MG63 (cell line): Measurements from ENCODE around the gene BNC2. TPM values are rescaled to one million over a fixed set of nuclear protein-coding genes. Genes with fewer than 3 reads are reported as not detected.

Experiments used
- DNase-seq: peaks from one replicate; pipeline ENCODE4 v3.0.0-alpha.2; 2020
- H3K27me3 ChIP-seq: fragments of 250-450 bp; sonication (Bioruptor Pico); 2 replicates; pipeline ENCODE4 v1.5.1; 2020; ENCODE audit warnings: mild to moderate bottlenecking, moderate library complexity
- H3K36me3 ChIP-seq: fragments of 250-450 bp; sonication (Bioruptor Pico); 2 replicates; pipeline ENCODE4 v1.5.1; 2020; ENCODE audit warnings: mild to moderate bottlenecking, moderate library complexity
- H3K4me3 ChIP-seq: fragments of 250-450 bp; sonication (Bioruptor Pico); 2 replicates; pipeline ENCODE4 v1.5.1; 2020; ENCODE audit warnings: mild to moderate bottlenecking, moderate library complexity
- H3K9me3 ChIP-seq: fragments of 250-450 bp; sonication (Bioruptor Pico); 2 replicates; pipeline ENCODE4 v1.5.1; 2020; ENCODE audit warnings: mild to moderate bottlenecking, moderate library complexity
- total RNA-seq: library from RNA; depleted of rRNA; stranded (reverse); fragments of >200 nt; shearing (Covaris generic); gene quantifications from 2 replicates; pipeline ENCODE4 v1.2.3, GENCODE V29; 2014; ENCODE audit warnings: low replicate concordance

Gene BNC2
- total RNA-seq, 1 experiment from 2014 or later = 38.8 TPM

GRCh38 chr9:16626577-16627130 is 243.8 kb downstream of the BNC2 start:
- peak; percentile 75 for DNase-seq
- no peaks in the 10 kb centered on the region for H3K36me3 ChIP-seq
- H3K4me3 ChIP-seq = no peak overlapping the region
- H3K27me3 ChIP-seq = no peaks in the 10 kb centered on the region
- no peaks in the 10 kb centered on the region for H3K9me3 ChIP-seq

DNA sequence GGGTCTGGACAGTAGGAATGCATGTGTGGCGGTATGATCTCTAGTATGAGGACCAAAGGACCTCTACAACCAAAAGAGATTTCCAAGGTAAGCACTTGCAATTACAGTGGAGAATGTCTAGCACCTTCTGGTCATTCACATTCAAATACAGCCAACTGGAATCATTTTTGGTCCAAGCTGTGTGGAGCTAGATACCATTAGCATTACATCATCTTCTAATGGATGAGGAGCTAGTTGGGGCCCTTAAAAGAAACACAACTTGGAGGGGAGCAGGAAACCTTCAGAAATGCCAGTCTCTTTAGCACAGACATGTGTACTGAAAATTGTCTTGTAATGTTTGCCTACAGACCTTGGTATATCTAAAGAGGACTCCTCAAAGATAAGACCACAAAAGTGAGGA is 244.7 kb downstream of the BNC2 start:
- no peaks in the 10 kb centered on the region for H3K9me3 ChIP-seq
- H3K27me3 ChIP-seq = no peaks in the 10 kb centered on the region
- H3K36me3 ChIP-seq = no peaks in the 10 kb centered on the region; the same call in 1 of the 2 replicates
- no peak for DNase-seq
- no peak overlapping the region for H3K4me3 ChIP-seq

- no peaks in the 10 kb centered on the region for H3K27me3 ChIP-seq
- H3K9me3 ChIP-seq = no peaks in the 10 kb centered on the region
- no peak for DNase-seq
- no peaks in the 10 kb centered on the region; the same call in 1 of the 2 replicates for H3K36me3 ChIP-seq
- no peak overlapping the region for H3K4me3 ChIP-seq
Measured at GRCh38 chr9:16625161-16625631, 245.3 kb downstream of the BNC2 start.

GRCh38 chr9:16624744-16625117 is 245.7 kb downstream of the BNC2 start:
- no peak for DNase-seq
- no peak overlapping the region for H3K4me3 ChIP-seq
- H3K9me3 ChIP-seq = no peaks in the 10 kb centered on the region
- no peaks in the 10 kb centered on the region for H3K27me3 ChIP-seq
- H3K36me3 ChIP-seq = no peaks in the 10 kb centered on the region; the same call in 1 of the 2 replicates

GRCh38 chr9:16623989-16624743 is 246.3 kb downstream of the BNC2 start:
- no peak for DNase-seq
- no peaks in the 10 kb centered on the region; the same call in 1 of the 2 replicates for H3K36me3 ChIP-seq

DNA sequence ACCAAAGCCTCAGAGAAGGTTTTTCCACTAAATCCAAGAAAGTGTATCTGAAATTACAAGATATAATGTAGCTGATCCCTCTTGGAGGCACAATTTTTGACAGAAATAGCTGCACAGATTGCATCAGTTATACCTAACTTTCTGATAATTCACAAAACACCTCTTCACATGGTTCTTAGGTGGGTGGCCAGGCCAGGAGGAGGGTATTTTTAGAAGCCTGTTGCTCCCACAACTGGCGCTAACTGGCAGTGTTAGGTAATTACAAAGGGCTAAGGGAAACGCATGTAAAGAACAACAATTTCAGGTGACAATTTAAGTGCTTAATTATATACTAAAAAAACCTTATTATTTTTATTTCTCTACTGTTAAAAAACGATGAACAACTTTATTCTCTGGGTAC is 247.9 kb downstream of the BNC2 start:
- H3K36me3 ChIP-seq = no peaks in the 10 kb centered on the region; the same call in 1 of the 2 replicates
- H3K9me3 ChIP-seq = no peaks in the 10 kb centered on the region
- H3K4me3 ChIP-seq = no peak overlapping the region
- DNase-seq = no peak
- no peaks in the 10 kb centered on the region for H3K27me3 ChIP-seq

More at GRCh38 chr9:16623989-16624743, 246.3 kb downstream of the BNC2 start:
- Histone ChIP-seq H3K27me3 (no peaks in the 10 kb centered on the region), H3K9me3 (no peaks in the 10 kb centered on the region), H3K4me3 (no peak overlapping the region)

- no peak overlapping the region for H3K4me3 ChIP-seq
- no peaks in the 10 kb centered on the region; the same call in 1 of the 2 replicates for H3K36me3 ChIP-seq
- no peaks in the 10 kb centered on the region for H3K9me3 ChIP-seq
- no peak for DNase-seq
- H3K27me3 ChIP-seq = no peaks in the 10 kb centered on the region
Measured at GRCh38 chr9:16619914-16620520, 250.5 kb downstream of the BNC2 start.

GRCh38 chr9:16619402-16619801 is 251.1 kb downstream of the BNC2 start:
- no peak overlapping the region for H3K4me3 ChIP-seq
- DNase-seq = no peak
- no peaks in the 10 kb centered on the region; the same call in 1 of the 2 replicates for H3K36me3 ChIP-seq
- H3K27me3 ChIP-seq = no peaks in the 10 kb centered on the region
- no peaks in the 10 kb centered on the region for H3K9me3 ChIP-seq

GRCh38 chr9:16618524-16618923 is 251.9 kb downstream of the BNC2 start:
- H3K4me3 ChIP-seq = no peak overlapping the region
- H3K36me3 ChIP-seq = no peaks in the 10 kb centered on the region; the same call in 1 of the 2 replicates
- H3K9me3 ChIP-seq = no peaks in the 10 kb centered on the region
- no peaks in the 10 kb centered on the region for H3K27me3 ChIP-seq
- DNase-seq = no peak

DNA sequence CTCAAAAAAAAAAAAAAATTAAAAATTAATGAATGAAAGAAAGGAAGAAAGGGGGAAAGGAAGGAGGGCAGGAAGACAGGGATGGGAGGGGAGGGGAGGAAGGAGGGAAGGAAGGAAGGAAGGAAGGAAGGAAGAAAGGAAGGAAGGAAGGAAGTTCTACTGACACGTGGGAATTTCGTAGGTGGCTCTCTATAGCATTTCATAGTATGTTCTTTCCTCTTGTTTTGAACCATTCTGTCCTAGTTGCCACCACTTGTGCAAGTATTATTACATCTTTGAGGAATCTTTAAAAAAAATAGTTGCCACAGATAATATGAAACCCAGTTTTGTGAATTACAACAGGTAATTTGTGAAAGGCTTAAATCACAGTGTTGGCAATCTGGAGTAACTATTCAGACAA is 253.8 kb downstream of the BNC2 start:
- Histone ChIP-seq H3K27me3 (no peaks in the 10 kb centered on the region), H3K36me3 (no peaks in the 10 kb centered on the region; the same call in 1 of the 2 replicates), H3K9me3 (no peaks in the 10 kb centered on the region), H3K4me3 (no peak overlapping the region)
- DNase-seq = no peak

DNA sequence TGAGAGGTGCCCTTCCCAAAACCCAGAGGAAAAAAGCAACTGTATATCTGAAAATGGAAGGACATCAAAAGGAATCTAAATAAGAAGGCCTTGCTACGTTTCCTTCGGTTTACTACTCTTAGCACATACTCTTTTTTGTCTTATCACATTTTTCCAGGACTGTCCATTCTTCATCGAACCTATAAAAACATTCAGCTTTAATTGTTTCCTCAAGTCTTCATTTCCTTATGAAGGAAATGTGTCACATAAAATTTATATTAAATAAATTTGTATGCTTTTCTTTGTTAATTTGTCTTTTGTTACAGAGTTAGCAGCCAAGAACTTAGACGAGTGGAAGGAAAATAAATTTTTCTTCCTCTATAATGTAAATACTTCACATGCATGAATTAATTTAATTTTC is 255.0 kb downstream of the BNC2 start:
- H3K36me3 ChIP-seq = no peaks in the 10 kb centered on the region
- no peaks in the 10 kb centered on the region for H3K27me3 ChIP-seq
- no peak overlapping the region for H3K4me3 ChIP-seq
- no peaks in the 10 kb centered on the region for H3K9me3 ChIP-seq
- no peak for DNase-seq

GRCh38 chr9:16613605-16614004 is 256.9 kb downstream of the BNC2 start:
- Histone ChIP-seq H3K9me3 (no peaks in the 10 kb centered on the region), H3K36me3 (no peaks in the 10 kb centered on the region), H3K27me3 (no peaks in the 10 kb centered on the region), H3K4me3 (no peak overlapping the region)
- DNase-seq = no peak

- Histone ChIP-seq H3K4me3 (no peak overlapping the region), H3K9me3 (no peaks in the 10 kb centered on the region), H3K27me3 (no peaks in the 10 kb centered on the region), H3K36me3 (no peaks in the 10 kb centered on the region)
- no peak for DNase-seq
Measured at GRCh38 chr9:16613051-16613450, 257.4 kb downstream of the BNC2 start.

GRCh38 chr9:16612627-16613026 is 257.8 kb downstream of the BNC2 start:
- H3K4me3 ChIP-seq = no peak overlapping the region
- no peak for DNase-seq
- H3K9me3 ChIP-seq = no peaks in the 10 kb centered on the region
- no peaks in the 10 kb centered on the region for H3K36me3 ChIP-seq
- H3K27me3 ChIP-seq = no peaks in the 10 kb centered on the region

DNA sequence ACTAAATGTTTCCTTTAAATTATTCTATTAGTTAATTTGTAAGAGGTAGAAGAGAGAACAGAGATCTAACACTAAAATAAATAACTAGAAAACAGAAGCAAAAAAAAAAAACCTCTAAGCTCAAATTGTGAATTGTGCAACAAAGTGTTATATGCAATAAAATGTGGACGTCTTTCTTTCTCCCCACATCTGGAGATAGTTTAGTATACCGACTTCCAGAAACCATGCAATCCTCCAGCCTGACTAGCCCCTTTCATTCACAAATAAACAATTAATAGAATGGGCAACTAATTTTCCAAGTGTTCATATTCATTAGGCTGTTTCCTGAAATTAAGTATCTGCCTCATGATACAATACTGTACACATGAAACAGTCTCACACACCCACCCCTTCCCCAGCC is 258.5 kb downstream of the BNC2 start:
- Histone ChIP-seq H3K9me3 (no peaks in the 10 kb centered on the region), H3K4me3 (no peak overlapping the region), H3K27me3 (no peaks in the 10 kb centered on the region), H3K36me3 (no peaks in the 10 kb centered on the region)
- DNase-seq = no peak

DNA sequence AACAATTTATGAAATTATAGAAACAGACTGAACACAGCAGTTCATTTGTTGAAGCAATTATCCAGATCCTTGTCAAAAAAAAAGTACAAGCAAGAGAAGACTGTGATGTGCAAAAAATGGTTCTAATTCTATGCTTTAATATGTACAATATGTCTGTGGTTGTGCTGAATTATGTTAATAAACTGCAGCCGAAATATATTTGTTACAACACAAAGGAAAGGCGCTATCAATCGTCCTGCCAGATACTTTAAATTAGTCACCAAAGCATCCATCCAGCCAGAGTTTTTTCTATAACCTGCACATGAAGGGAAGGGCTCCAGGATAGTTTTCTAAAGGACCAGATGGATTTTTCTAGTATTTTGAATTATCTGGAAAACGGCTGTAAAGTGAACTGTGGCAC is 259.5 kb downstream of the BNC2 start:
- no peaks in the 10 kb centered on the region for H3K9me3 ChIP-seq
- DNase-seq = no peak
- no peaks in the 10 kb centered on the region for H3K36me3 ChIP-seq
- no peaks in the 10 kb centered on the region for H3K27me3 ChIP-seq
- no peak overlapping the region for H3K4me3 ChIP-seq

- DNase-seq = no peak
- Histone ChIP-seq H3K36me3 (no peaks in the 10 kb centered on the region), H3K9me3 (no peaks in the 10 kb centered on the region), H3K27me3 (no peaks in the 10 kb centered on the region), H3K4me3 (no peak overlapping the region)
Measured at GRCh38 chr9:16610538-16610937, 259.9 kb downstream of the BNC2 start.
